Hypothalamus (tissue), 51 donors: ENCODE data around the gene GC.
"Not testable (repeated sequence)": the region's sequence is repeated elsewhere in the genome, so short reads cannot be mapped to it uniquely, and the experiment has no call there.

Experiments used
- DNase-seq, 51 donors: peaks; one replicate each; lab custom pipeline; 2025; lab: John Stamatoyannopoulos, UW

The GC gene

DNA sequence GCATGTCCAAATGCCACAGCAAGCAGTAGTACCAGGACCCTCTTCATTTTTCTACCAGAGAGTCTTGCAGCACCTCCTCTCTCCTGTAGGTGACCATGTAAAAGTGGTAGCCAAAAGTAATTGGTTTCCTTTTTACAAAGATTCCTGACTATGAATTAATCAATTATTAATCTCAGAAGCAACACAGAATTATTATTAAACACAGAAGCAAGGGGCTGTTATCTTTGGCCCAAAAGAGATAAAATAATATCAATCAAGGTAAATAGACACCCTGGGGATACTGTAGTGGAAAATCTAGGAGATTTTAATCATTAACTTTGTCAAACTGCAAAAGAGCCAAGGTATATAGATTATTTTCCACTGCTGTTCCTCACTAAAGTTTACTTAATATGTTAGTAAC, at the start of gene GC:
TSS of gene GC (minus strand) at position 108 of the 400 bp plus-strand sequence. CDS start at position 47, 61 bp downstream.
- DNase-seq, result no peak

- DNase-seq, result no peak
Observed at GRCh38 chr4:71833232-71833900, 49.5 kb upstream of the GC start.

DNA sequence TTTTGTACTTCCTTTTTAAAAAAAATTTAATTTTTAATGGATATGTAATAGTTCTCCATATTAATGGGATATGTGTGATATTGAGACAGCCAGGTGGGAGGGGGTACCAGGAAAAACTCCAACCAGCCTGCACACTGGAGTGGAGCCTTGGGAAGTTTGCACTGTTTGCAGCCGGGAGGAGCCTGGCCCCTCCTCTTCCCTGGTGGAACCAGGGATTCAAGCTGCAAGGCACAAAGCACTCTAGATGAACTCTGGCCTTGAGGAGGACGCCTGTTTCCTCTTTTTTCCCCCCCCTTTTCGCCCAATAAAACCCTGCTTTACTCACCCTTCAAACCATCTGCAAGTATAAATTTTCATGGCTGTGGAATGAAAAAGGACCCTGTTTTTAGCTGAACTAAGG, 48.2 kb upstream of the GC start:
- no peak for DNase-seq

- DNase-seq, result no peak
Observed at GRCh38 chr4:71830497-71831190, 46.8 kb upstream of the GC start.

DNA sequence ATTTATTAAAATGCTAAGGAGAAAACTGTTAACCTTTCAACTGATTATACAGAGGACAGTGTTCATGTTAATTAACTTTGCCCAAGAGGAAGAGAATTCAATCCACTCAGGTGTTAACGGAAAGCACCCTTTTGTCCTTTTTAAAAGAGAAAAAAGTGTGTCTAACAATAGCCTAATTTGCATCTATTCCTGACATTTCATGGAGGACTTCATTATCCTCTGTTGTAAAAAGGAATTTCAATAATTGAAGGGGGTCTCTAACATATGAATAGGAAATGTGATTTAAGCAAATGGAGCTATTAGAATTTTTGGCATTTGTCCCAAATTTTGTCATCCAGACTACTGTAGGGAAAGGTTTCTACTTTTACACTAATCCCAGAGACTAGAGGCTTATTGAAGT, 44.6 kb upstream of the GC start:
- no peak for DNase-seq

GRCh38 chr4:71827826-71828225, 43.9 kb upstream of the GC start:
- no peak for DNase-seq

- no peak for DNase-seq
Observed at GRCh38 chr4:71816676-71817303, 32.9 kb upstream of the GC start.

GRCh38 chr4:71814433-71814832, 30.6 kb upstream of the GC start:
- no peak for DNase-seq

DNA sequence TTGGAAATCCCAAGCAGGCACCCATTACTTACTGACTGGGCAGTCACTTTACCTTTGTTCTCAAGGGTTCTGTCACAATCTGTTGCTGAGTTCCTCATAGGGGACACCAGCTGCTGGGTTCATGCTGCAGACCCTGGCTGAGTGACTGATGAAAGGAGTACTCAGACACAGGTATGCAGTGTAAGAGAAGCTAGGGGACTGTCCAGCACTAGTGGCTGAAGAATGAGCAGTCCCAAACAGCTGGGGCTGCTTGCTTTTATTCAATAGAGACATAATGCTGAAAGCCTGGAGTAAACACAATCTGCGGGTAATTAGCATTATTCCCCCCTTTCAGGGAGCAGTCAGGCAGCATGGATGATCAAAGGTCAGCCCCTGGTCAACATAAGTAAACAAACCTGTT, 25.9 kb upstream of the GC start:
- DNase-seq, result not testable (repeated sequence)

DNA sequence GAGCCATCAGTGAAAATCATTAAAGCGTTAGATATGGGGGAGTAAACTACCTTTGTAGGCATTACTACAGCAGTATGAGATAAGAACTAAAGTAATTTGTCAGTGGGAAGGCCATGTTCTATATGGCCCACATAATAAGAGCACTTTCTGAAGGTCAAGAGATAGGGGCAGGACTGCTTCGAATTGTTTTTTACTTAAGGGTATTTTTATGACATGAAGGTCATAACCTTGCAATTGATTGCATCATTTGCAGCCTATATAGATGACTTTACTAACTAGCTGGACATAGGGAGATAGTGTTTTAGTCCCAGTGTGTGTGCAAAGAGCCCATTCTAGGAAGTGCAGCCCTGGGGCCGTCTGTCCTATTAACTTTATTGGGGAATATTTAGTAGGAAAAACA, 23.6 kb upstream of the GC start:
- no peak for DNase-seq

- not testable (repeated sequence) for DNase-seq
Observed at GRCh38 chr4:71805230-71805629, 21.4 kb upstream of the GC start.

GRCh38 chr4:71804017-71804697, 20.3 kb upstream of the GC start:
- DNase-seq, result not testable (repeated sequence)

DNA sequence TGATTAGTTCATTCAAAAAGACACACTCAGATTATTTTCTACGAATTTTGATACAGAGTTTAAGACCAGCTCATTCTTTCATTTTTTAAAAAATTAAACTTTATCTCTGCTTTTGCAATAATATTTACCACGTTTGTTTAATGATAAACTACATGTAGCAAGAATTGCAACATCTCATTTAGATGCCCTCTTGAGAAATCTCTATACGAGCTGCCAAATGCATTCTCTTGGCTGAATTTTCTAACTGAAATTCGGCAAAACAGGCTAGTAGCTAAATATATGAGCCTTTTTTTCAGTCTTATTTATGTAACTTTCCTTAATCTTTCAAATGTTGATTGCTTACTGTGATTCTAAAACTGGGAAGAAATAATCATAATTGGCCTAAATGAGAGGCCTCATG, 2.1 kb upstream of the GC start:
- DNase-seq, result no peak

- DNase-seq, result no peak
Observed at GRCh38 chr4:71784569-71785197, 804 bp upstream of the GC start.

DNA sequence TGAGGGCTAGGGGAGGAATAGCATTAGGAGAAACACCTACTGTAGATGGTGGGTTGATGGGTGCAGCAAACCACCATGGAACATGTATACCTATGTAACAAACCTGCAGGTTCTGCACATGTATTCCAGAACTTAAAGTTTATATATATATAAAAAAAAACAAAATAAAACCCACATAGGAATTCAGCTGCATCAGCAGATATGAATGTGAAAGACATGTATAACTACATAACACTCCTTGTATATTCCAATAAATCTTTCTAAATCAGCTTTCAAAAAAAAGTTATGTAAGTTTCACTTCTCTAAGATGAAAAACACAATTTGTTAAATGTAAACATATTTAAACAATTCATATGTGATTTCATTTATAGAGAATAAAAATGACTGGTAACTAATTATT, 6.0 kb downstream of the GC start:
- DNase-seq, result no peak

- DNase-seq, result no peak
Observed at GRCh38 chr4:71775449-71775848, 8.4 kb downstream of the GC start.

GRCh38 chr4:71774136-71774535, 9.7 kb downstream of the GC start:
- DNase-seq, result no peak

- no peak for DNase-seq
Observed at GRCh38 chr4:71773004-71773403, 10.9 kb downstream of the GC start.

DNA sequence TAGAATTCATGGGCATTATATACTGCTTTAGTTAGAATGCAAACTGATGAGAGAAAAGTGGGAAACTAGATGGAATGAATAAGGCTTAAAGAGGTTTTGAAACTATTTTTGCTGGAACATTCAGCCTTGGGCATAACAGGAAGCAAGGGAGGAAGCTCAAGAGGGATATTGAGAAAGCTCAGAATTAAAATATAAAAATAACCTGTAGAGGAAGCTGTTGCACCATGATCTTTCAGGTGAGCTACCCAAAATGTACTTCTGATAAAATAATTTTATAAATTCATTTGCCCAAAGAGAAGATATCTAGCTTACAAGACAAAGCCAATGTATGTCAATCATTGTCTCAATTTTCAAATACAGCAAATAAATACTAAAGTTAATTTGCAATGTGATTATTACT, 11.3 kb downstream of the GC start:
- no peak for DNase-seq

- no peak for DNase-seq
Observed at GRCh38 chr4:71771613-71772012, 12.3 kb downstream of the GC start.

DNA sequence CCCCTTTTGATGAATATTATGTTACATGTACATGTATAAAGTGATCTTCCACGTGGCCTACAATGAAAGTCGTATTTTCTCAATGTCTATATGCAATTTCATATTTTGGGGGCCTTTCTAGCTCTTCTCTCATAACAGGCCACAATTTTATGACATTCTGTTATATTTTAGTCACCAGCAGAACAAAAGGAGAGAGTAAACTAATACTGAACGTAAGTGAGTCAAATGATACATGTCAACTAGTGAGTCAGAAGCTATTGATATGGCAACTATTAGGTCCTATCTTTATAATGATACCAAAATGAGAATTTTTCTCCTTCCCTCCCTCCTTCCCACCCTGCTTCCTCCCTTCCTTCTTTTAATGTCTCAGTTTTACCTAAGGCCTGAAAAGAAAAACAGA, 14.4 kb downstream of the GC start:
- no peak for DNase-seq
